ENCODE results near the gene C1orf21.

C1orf21 gene

DNA sequence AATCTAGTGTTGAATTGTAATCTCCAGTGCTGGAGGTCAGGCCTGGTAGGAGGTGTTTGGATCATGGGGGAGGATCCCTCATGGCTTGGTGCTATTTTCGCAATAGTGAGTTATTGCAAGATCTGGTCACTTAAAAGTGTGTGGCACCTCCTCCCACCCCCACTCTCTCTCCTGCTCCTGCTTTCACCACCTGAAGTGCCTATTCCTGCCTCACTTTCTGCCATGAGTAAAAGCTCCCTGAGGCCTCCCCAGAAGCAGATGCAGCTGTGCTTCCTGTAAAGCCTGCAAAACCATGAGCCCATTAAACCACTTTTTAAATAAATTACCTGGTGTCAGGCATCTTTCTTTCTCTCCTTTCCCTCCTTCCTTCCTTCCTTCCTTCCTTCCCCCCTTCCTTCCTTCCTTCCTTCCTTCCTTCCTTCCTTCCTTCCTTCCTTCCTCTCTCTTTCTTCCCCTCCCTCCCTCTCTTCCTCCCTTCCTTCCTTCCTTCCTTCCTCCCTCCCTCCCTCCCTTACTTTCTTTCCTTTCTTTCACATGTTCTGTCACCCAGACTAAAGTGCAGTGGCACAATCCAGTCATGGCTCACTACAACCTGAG, 172.4 kb downstream of the C1orf21 start:
- DNase-seq (ENCODE audit: low spot score), result no peak

GRCh38 chr1:184562806-184563205, 176.0 kb downstream of the C1orf21 start:
- no peak for DNase-seq (ENCODE audit: low spot score)

DNA sequence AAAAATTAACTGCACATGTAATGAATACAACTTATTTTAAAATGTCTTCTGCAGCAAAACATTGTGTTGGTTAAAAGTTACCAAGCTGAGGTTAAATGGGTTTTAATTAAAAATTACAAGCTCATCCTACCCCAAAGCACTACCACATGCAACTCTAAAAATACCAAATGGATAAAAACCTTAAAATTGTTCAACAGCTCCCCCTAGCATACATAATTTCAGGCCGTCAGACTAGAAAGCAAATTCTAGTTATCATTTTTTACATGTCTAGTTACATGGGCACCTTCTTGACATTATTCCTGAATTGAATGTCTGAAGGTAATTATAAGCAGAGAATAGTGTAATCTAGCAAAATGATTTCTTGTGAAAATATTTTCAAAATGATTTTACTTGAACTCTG, 176.5 kb downstream of the C1orf21 start:
- no peak for DNase-seq (ENCODE audit: low spot score)

DNA sequence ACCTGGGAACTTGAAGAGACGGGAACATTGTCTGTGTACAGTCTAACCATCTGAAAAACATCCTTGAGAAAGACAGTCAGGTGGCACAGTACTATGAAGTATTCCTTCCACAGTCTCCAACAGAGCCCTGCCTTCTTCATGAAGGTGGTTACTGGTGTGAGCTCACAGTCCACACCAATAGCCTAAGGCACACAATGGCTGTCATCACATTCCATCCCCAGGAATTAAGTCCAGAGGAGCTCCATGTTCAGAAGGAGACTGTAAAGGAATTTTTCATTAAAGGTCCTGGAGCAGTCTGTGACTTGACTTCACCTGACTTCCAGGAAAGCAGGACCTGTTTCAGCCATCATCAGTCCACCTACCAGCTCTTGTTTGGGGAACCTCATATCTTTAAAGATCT, 180.2 kb downstream of the C1orf21 start:
- no peak for DNase-seq (ENCODE audit: low spot score)

DNA sequence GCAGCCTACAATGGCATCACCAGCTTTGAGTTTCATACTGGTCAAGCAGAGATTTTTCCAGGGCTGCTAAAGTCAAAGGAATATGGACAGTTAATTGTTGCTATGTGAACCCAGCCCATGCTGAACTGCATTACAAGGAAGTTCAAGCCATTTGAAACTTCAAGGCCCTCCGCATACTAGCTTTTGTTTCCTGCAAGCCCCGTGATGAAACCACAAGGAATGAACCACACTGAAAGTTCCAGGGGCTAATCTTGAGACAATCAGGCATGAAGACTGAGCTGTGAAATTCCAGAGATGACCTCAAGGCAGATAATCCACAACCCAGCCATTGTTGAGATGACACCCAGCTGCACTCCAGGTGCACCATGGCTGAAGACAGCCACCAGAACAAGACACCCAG, 180.8 kb downstream of the C1orf21 start:
- no peak for DNase-seq (ENCODE audit: low spot score)

- DNase-seq (ENCODE audit: low spot score), result no peak
Observed at GRCh38 chr1:184568148-184568547, 181.3 kb downstream of the C1orf21 start.

GRCh38 chr1:184569106-184569505, 182.3 kb downstream of the C1orf21 start:
- no peak for DNase-seq (ENCODE audit: low spot score)

GRCh38 chr1:184574588-184574987, 187.8 kb downstream of the C1orf21 start:
- DNase-seq (ENCODE audit: low spot score), result no peak

- no peak for DNase-seq (ENCODE audit: low spot score)
Observed at GRCh38 chr1:184576822-184577221, 190.0 kb downstream of the C1orf21 start.

DNA sequence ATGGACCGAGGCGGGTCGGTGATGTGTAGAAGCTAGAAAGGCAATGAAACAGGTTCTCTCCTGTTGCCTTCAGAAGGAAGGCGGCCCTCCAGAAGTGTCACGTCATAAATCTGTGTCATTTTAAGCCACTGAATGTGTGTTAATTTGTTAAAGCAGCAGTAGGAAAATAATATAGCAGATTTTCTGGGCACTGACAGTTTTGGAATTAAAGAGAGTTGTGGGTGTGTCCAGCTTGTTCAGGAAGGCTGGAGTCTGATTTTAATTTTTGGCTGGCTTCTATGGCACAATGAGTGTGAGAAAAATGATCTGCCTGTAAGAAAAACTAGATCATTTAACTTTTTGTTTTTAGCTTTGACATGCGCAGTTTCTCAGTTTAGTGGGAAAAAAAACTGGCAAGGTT, 190.5 kb downstream of the C1orf21 start:
- no peak for DNase-seq (ENCODE audit: low spot score)

DNA sequence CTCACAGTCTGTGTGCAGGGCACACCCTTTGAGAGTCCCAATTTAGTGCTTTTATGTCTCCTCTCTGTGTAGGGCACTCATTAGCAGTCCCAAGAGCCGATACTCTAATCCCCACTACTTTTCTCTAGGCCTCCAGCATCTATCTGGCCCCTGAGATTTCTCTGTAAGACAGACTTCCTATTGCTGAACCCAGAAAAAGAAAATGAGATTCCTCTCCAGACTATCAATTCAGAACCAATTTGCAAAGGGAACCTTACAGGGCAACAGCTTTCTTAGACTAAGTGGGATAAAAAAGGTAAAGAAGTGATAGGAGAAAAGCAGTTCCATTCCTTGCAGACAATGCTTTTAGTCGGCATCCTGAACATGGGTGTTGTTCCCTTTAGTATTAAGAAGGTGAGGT, 195.6 kb downstream of the C1orf21 start:
- DNase-seq (ENCODE audit: low spot score), result no peak

DNA sequence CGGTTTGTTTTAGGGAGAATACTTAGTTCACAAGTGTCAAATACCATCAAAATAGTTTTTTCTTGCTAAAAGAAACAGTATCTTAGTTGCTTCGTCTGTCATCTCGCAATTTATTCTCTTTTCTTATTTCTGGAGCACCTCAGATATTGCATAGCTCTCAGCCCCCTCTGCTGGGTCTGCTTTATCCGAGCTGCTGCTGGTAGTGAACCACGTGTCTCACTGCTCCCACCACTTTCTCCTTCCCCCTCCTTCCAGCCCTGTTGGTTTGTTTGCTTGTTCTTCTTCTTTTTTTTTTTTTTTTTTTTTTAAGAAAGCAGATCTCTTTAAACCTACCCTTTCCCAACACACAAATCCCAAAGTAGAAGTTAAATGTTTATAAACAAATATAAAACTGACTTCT, 197.0 kb downstream of the C1orf21 start:
- DNase-seq (ENCODE audit: low spot score), result no peak

DNA sequence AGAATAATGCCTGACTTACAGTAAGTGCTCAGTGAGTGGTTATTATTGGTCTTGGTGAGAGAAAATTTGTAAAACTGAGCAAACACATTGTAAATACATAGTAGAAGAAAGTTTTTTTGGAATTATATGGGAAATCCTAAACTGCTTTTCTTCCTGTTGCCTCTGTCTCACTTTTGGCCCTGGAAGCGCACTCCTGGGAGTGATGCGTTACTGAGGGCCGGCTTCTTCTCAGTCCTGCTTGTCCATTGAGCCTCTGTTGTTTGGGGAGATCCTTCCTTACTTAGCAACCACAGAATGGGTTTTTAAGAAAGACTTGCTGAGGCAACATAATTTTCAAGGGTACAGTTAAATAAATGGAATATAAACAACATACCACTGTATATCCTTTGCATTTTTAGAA, 201.9 kb downstream of the C1orf21 start:
- DNase-seq (ENCODE audit: low spot score), result no peak

DNA sequence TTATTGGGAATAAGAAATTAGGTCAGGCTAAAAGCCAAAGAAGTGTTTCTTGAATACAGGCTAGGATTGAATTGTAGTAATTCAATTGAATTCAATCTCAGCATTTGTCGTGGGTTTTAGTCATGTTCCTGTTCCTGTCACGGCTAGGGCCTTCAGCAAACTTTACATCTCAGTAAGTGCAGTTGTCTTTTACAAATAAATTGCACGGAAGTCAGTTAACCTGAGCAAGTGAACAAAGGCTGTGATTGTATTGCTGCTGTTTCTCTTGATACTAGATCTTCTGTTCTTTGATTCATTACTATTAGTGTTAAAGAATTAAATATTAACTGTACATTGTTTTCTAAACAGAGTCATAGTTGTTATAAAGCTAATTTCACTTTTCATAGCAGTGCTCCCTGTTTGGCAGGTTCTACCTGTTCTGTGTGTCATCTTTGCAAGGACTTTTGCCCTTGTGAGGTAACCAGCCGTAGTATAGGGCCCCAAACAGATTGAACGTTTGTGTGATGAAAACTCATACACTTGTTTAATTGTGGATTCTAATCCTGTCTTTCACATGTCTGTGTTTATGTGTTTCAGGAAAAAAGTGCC, 203.4 kb downstream of the C1orf21 start:
- no peak for DNase-seq (ENCODE audit: low spot score)

DNA sequence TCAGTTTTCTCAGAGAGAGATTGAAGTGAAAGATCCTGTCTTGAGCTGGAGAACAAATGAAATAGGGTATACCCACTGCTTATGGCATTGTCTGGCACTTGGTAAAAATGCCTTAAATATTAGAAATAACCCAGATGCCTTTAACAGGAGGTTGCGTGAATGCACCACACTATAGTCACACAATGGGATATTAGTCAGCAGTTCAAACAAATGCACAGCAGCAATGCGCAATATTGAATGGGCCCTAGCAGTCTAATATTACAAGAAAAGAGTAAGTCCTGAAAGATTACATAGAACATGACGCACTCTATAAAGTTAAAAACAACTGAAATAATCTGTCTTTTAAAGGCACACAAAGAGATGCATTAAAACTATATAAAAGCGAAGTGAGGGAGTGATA, 206.8 kb downstream of the C1orf21 start:
- no peak for DNase-seq (ENCODE audit: low spot score)

DNA sequence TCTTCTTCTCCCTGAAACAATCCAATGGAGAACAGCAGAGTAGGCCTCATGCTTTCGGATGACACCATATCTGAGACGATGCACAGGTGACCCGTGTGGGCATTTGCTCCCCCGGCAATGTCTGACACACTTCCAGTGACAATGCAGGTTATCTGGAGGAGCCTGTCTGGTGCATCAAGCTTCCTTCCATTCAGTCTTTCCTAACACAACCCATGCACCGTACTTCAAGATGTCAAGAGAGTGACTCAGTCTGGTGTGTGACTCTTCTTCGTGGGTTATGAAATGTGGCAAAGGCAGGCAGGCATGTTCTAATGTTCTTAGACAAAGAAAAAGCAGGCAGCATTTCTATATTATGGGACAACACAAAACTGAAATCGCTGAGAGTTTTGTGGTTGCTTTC, 208.8 kb downstream of the C1orf21 start:
- DNase-seq (ENCODE audit: low spot score), result no peak

DNA sequence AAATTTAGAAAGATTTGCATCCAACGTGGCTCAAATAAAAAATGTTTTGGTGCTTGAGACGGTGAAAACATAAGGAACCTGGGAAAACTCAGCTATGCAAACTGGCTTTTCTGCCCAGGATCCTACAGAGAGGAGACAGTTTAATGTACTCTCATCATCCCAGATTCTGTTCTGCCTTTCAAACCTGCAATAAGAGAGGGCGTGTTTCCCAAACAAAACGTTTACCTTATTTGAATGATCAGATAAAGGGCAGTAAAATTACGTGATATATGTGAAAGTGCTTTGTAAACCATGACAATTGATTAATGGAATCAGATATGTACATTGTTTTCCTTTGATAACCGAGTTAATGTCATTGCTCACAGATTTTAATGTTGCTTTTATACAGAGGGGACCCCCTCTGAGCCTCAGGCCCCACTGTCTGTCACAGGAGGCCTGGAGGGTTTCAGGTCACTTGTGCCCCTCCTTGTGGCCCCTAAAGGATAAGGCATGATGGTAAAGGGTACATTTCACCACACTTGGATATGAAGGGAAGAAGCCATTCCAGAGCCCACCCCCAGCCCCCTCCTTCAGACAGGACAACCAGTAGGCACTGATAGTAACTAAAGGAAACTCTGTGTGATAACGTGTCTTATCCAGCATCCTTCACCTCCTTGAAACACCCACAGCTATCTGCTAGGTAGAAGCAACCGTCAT, 210.3 kb downstream of the C1orf21 start:
- no peak for DNase-seq (ENCODE audit: low spot score)

DNA sequence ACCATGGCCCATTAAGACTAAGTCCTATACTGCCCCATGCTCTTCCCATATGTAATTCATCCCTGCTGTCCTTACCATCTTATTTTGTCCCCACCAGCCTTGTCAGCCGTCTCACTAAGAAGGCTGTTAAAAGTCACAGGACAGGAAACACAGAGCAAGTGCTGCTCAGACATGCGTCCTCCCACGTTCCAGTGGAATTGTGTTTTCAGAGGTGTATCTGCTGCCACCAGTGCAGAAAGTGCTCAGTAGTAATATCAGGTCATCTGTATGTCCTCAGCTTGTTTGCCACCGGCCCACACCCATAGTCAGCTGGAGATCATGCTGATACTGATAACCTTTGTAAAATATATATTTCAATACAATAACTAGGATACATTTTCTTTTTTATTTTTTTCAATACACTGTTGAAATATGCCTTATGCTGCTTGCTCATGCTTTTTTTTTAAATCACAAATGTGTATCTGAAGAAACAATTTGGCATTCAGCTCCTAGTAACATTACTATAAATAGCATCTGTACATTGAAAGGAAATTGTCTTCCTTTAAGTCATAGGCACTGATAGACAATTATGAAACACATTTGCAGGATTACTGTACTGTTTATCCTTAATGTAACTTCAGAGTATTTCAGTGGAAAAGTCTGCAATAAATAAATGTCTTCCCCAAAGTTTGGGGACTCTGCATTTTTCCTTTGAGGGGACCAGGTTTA, 211.0 kb downstream of the C1orf21 start:
- no peak for DNase-seq (ENCODE audit: low spot score)

GRCh38 chr1:184598403-184599193, 211.8 kb downstream of the C1orf21 start:
- DNase-seq (ENCODE audit: low spot score), result no peak

DNA sequence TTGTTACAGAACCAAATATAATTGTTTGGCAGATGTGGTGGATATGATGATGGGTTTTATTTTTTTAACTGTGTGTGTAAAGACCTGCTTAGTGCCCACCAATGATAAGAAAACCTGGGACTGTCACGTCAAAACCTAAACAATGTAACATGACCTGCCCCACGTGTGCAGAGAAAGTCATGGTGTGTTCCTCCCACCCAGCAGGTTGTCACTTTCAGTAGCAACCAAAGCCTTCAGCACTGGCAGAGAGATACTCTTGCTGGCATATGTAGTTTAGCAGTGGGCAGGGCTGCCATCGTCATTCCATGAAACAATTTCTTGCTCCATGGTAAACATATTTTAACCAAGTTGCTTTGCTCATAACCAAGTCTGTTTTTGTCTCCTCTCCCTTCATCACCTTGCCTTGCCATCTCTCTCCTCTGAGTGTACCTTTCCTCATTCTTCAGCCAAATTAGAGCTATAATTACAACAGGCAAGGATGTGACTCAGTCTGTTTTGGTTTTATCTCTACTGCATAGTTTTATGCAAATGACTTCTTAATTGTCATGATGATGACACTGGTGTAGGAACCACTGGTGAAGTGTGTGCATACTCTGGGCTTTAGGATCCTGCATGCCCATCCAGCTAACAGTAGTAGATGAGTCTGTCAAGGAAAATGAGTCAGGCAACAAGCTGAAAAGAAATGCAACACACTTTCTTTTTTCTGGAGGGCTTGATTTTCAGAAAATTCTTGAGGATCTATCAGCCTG, 217.5 kb downstream of the C1orf21 start:
- no peak for DNase-seq (ENCODE audit: low spot score)

DNA sequence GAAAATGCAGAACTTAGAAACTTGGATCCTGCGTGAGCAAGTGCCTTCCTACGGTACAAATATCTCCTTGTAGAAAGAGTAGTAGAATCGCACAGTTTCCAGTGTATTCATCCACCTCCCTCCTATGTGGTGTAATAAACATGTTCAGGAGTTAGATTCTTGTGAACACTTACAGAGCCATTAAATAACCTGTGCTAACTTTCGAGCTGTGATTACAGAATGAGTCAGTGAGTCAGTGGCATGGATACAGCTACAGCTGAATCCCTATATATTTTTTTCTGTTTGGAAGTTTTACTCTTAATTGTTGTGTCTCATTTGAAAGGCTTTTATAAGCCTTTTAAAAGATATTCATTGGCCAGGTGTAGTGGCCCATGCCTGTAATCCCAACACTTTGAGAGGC, 219.1 kb downstream of the C1orf21 start:
- no peak for DNase-seq (ENCODE audit: low spot score)

GRCh38 chr1:184606786-184607185, 220.0 kb downstream of the C1orf21 start:
- DNase-seq (ENCODE audit: low spot score), result no peak

Data from germinal center (tissue), 1 donor.